ENCODE measurements around the gene TPRN. TPM values are rescaled to one million over a fixed set of nuclear protein-coding genes. Genes with fewer than 3 reads are reported as not detected.

TPRN gene
- total RNA-seq, 1 experiment from 2014 or later: 37.7 TPM

- BruUV-seq (replicated peaks): no TSS peak
- no peaks in the 10 kb centered on the region for H3K9me3 Mint-ChIP-seq (ENCODE audit: unreplicated experiment)
- CTCF ChIA-PET: no interaction called here
- intact Hi-C loops (cut with micrococcal nuclease; ENCODE audit: unreplicated experiment): no loop called here
- Histone ChIP-seq H3K36me3 (ENCODE audit: control insufficient read depth, insufficient read depth, low read length) (no peaks in the 10 kb centered on the region), H3K9me3 (no peaks in the 10 kb centered on the region), H3K4me3 (ENCODE audit: low read depth, low read length) (no peak overlapping the region), H3K4me1 (no peaks in the 10 kb centered on the region), H3K27me3 (replicated peaks; ENCODE audit: control insufficient read depth, insufficient read depth, low read length) (no peaks in the 10 kb centered on the region; the same call in none of the 2 replicates)
- DNase-seq: no peak
- POLR2A ChIA-PET: no interaction called here
- no peaks in the 10 kb centered on the region for H3K4me1 Mint-ChIP-seq (ENCODE audit: low read depth, unreplicated experiment)
- peaks cover 12% of the 10 kb centered on the region for H3K27me3 Mint-ChIP-seq (ENCODE audit: insufficient read depth, unreplicated experiment)
- no peak overlapping the region for H3K27ac Mint-ChIP-seq (ENCODE audit: unreplicated experiment)
- no peak for TF ChIP-seq CTCF (IDR thresholded peaks at IDR 0.05; ENCODE audit: insufficient read depth in 1 of 2, low read depth in 1 of 2, low read length in 1 of 2, severe bottlenecking in 1 of 2, unreplicated experiment in 1 of 2)
- H3K4me3 Mint-ChIP-seq (ENCODE audit: unreplicated experiment): peak overlapping the region; percentile 31
- H3K36me3 Mint-ChIP-seq (ENCODE audit: insufficient read depth, unreplicated experiment): no peaks in the 10 kb centered on the region
Measured at GRCh38 chr9:137160716-137161557, 39.6 kb downstream of the TPRN start.

GRCh38 chr9:137160054-137160425, 40.5 kb downstream of the TPRN start:
- intact Hi-C loops (cut with micrococcal nuclease; ENCODE audit: unreplicated experiment): no loop called here
- Histone ChIP-seq H3K4me1 (no peaks in the 10 kb centered on the region), H3K4me3 (ENCODE audit: low read depth, low read length) (no peak overlapping the region), H3K9me3 (no peaks in the 10 kb centered on the region), H3K36me3 (ENCODE audit: control insufficient read depth, insufficient read depth, low read length) (no peaks in the 10 kb centered on the region), H3K27me3 (replicated peaks; ENCODE audit: control insufficient read depth, insufficient read depth, low read length) (no peaks in the 10 kb centered on the region; the same call in none of the 2 replicates)
- Mint-ChIP-seq H3K4me1 (ENCODE audit: low read depth, unreplicated experiment) (no peaks in the 10 kb centered on the region), H3K36me3 (ENCODE audit: insufficient read depth, unreplicated experiment) (no peaks in the 10 kb centered on the region), H3K4me3 (ENCODE audit: unreplicated experiment) (no peak overlapping the region), H3K27ac (ENCODE audit: unreplicated experiment) (no peak overlapping the region), H3K27me3 (ENCODE audit: insufficient read depth, unreplicated experiment) (peaks cover 12% of the 10 kb centered on the region), H3K9me3 (ENCODE audit: unreplicated experiment) (no peaks in the 10 kb centered on the region)
- CTCF ChIA-PET: no interaction called here
- POLR2A ChIA-PET: no interaction called here
- no TSS peak for BruUV-seq (replicated peaks)
- no peak for DNase-seq
- no peak for TF ChIP-seq CTCF (IDR thresholded peaks at IDR 0.05; ENCODE audit: insufficient read depth in 1 of 2, low read depth in 1 of 2, low read length in 1 of 2, severe bottlenecking in 1 of 2, unreplicated experiment in 1 of 2)

- H3K27me3 ChIP-seq (replicated peaks; ENCODE audit: control insufficient read depth, insufficient read depth, low read length): no peaks in the 10 kb centered on the region; the same call in none of the 2 replicates
- Mint-ChIP-seq H3K27ac (ENCODE audit: unreplicated experiment) (no peak overlapping the region), H3K27me3 (ENCODE audit: insufficient read depth, unreplicated experiment) (peaks cover 12% of the 10 kb centered on the region)
Measured at GRCh38 chr9:137159105-137160053, 41.2 kb downstream of the TPRN start.

More at GRCh38 chr9:137159105-137160053, 41.2 kb downstream of the TPRN start:
- no TSS peak for BruUV-seq (replicated peaks)
- no peak for DNase-seq
- CTCF ChIA-PET: no interaction called here
- Mint-ChIP-seq H3K4me1 (ENCODE audit: low read depth, unreplicated experiment) (no peaks in the 10 kb centered on the region), H3K36me3 (ENCODE audit: insufficient read depth, unreplicated experiment) (no peaks in the 10 kb centered on the region), H3K9me3 (ENCODE audit: unreplicated experiment) (no peaks in the 10 kb centered on the region), H3K4me3 (ENCODE audit: unreplicated experiment) (no peak overlapping the region)
- TF ChIP-seq CTCF (IDR thresholded peaks at IDR 0.05; ENCODE audit: insufficient read depth in 1 of 2, low read depth in 1 of 2, low read length in 1 of 2, severe bottlenecking in 1 of 2, unreplicated experiment in 1 of 2): no peak
- intact Hi-C loops (cut with micrococcal nuclease; ENCODE audit: unreplicated experiment): no loop called here
- H3K4me1 ChIP-seq: no peaks in the 10 kb centered on the region
- H3K36me3 ChIP-seq (ENCODE audit: control insufficient read depth, insufficient read depth, low read length): no peaks in the 10 kb centered on the region
- POLR2A ChIA-PET: no interaction called here
- H3K4me3 ChIP-seq (ENCODE audit: low read depth, low read length): no peak overlapping the region
- no peaks in the 10 kb centered on the region for H3K9me3 ChIP-seq
